ENCODE results near the gene TMEM53. TPM values are rescaled to one million over a fixed set of nuclear protein-coding genes. Genes with fewer than 3 reads are reported as not detected.

Gene TMEM53
- total and polyA plus RNA-seq, 2 donors (not counting 3 experiments of a cell fraction or from before 2014, with no cell fraction given) = 5.3 to 16.5 TPM

- intact Hi-C loops (cut with micrococcal nuclease) = no loop called here
Observed at GRCh38 chr1:44631647-44632539, 42.4 kb downstream of the TMEM53 start.

More at GRCh38 chr1:44631647-44632539, 42.4 kb downstream of the TMEM53 start:
- dilution Hi-C loops (cut with MboI; ENCODE audit: extremely low pct_ligation_motif_present, low sequenced_read_pairs) = no loop called here
- Histone ChIP-seq H4K20me1 (replicated peaks; ENCODE audit: control insufficient read depth, extremely low read depth, insufficient read depth, low read length) (no peaks in the 10 kb centered on the region), H3K36me3 (ENCODE audit: control insufficient read depth in 2 of 2, extremely low read depth in 1 of 2, insufficient read depth in 2 of 2, low read length in 2 of 2) (peaks cover 0 to 21% of the 10 kb centered on the region in 2 experiments), H3K9me3 (replicated peaks; ENCODE audit: control insufficient read depth, insufficient read depth, low read length) (no peaks in the 10 kb centered on the region), H3K9ac (replicated peaks; ENCODE audit: extremely low read depth, insufficient read depth, low read length) (peak overlapping the region; percentile 86), H2AFZ (ENCODE audit: low read depth, low read length) (peak overlapping the region; percentile 88), H3K4me2 (ENCODE audit: insufficient read depth, low read length) (peak overlapping the region; percentile 93), H3K27me3 (ENCODE audit: control insufficient read depth in 2 of 2, insufficient read depth in 2 of 2, low read length in 2 of 2) (no peaks in the 10 kb centered on the region), H3K27ac (ENCODE audit: insufficient read depth, low read depth, low read length) (peak overlapping the region; percentile 78), H3K4me3 (replicated peaks in 1 of 3; ENCODE audit: insufficient read depth in 1 of 3, low read depth in 1 of 3, low read length in 3 of 3) (peak overlapping the region; percentile 55 to 81 (median 78)), H3K9me1 (replicated peaks; ENCODE audit: control insufficient read depth, extremely low read depth, insufficient read depth, low read length) (no peaks in the 10 kb centered on the region), H3K79me2 (ENCODE audit: control insufficient read depth, insufficient read depth, low read length) (peaks cover 21% of the 10 kb centered on the region), H3K4me1 (ENCODE audit: control insufficient read depth, extremely low read depth, insufficient read depth, low read length) (peaks cover 9% of the 10 kb centered on the region)
- no peak for FAIRE-seq
- BruUV-seq (replicated peaks) = no TSS peak
- CTCF ChIA-PET = interaction anchor here (0.8 to 4.8 kb wide), 8 partner anchors 10 to 415 kb away, joined by 3 to 32 read pairs (median 5); no protein-coding TSS in a partner anchor
- DNase-seq (ENCODE audit: low read depth, low spot score) = peak; percentile 89
- peak; percentile 91 for TF ChIP-seq POLR2A (IDR thresholded peaks at IDR 0.05; ENCODE audit: low read depth, low read length)
- peak; percentile 94 for TF ChIP-seq POLR2AphosphoS5 (IDR thresholded peaks at IDR 0.05; ENCODE audit: insufficient read depth, low read depth, low read length)
- no peak for TF ChIP-seq MYC (IDR thresholded peaks at IDR 0.05; ENCODE audit: low read depth, low read length)
- no peak for TF ChIP-seq CTCF (IDR thresholded peaks at IDR 0.05; ENCODE audit: extremely low read depth in 1 of 2, insufficient read depth in 1 of 2, low read depth in 1 of 2, low read length in 2 of 2)
- no peak for TF ChIP-seq MAX (IDR thresholded peaks at IDR 0.05; ENCODE audit: insufficient read depth, insufficient read length)
- POLR2A ChIA-PET = interaction anchor here (0.6 to 2.4 kb wide), 4 partner anchors 10 to 1013 kb away, joined by 3 to 15 read pairs (median 3); partner anchors contain the start of genes ARMH1 and TMEM53

Data from endothelial cell of umbilical vein (primary cell).